Neural cell (in vitro differentiated cells): ENCODE results near the gene PKP1. TPM values are rescaled to one million over a fixed set of nuclear protein-coding genes. Genes with fewer than 3 reads are reported as not detected.

Experiments used
- H2AFZ ChIP-seq: fragments of 200-600, 300-800 bp; sonication (generic), shearing (Covaris generic); 2 replicates; pipeline ENCODE4 v1.6.0; 2014; ENCODE audit warnings: low read depth, mild to moderate bottlenecking, antibody characterized with exemption, low read length, moderate library complexity
- H3F3A ChIP-seq: fragments of 200-600 bp; shearing (Covaris generic); 2 replicates; pipeline ENCODE4 v1.6.1; 2016; ENCODE audit warnings: mild to moderate bottlenecking, moderate library complexity, mixed read lengths, antibody characterized with exemption, low read length; ENCODE audit not compliant: insufficient read depth, poor library complexity, severe bottlenecking
- H3K27ac ChIP-seq: fragments of 200-600, 300-800 bp; sonication (generic), shearing (Covaris generic); 2 replicates; pipeline ENCODE4 v1.5.1; 2014; ENCODE audit warnings: mild to moderate bottlenecking, low read length, moderate library complexity
- H3K27me3 ChIP-seq: fragments of 300-800, 200-600 bp; sonication (generic), shearing (Covaris generic); 2 replicates; pipeline ENCODE4 v1.6.0; 2014; ENCODE audit warnings: mild to moderate bottlenecking, low read depth, low read length, moderate library complexity; ENCODE audit not compliant: insufficient read depth
- H3K36me3 ChIP-seq: fragments of 300-800, 200-600 bp; sonication (generic), shearing (Covaris generic); 2 replicates; pipeline ENCODE4 v1.5.1; 2014; ENCODE audit warnings: mild to moderate bottlenecking, antibody characterized with exemption, low read length, moderate library complexity; ENCODE audit not compliant: insufficient read depth
- H3K4me2 ChIP-seq: fragments of 300-800, 200-600 bp; sonication (generic), shearing (Covaris generic); 2 replicates; pipeline ENCODE4 v1.6.0; 2014; ENCODE audit warnings: mild to moderate bottlenecking, low read length
- H3K4me3 ChIP-seq: fragments of 300-800, 200-600 bp; sonication (generic), shearing (Covaris generic); 2 replicates; pipeline ENCODE4 v1.5.1; 2014; ENCODE audit warnings: mild to moderate bottlenecking, low read length, moderate library complexity
- H3K79me2 ChIP-seq: fragments of 200-600 bp; shearing (Covaris generic); replicated peaks from 2 replicates; pipeline ENCODE4 v1.6.0; 2014; ENCODE audit warnings: mild to moderate bottlenecking, low read length, moderate library complexity; ENCODE audit not compliant: insufficient read depth
- H3K9ac ChIP-seq: fragments of 300-800, 200-600 bp; sonication (generic), shearing (Covaris generic); 2 replicates; pipeline ENCODE4 v1.6.1; 2016; ENCODE audit warnings: mild to moderate bottlenecking, low read length, mixed read lengths
- H3K9me2 ChIP-seq: fragments of 200-600 bp; shearing (Covaris generic); 2 replicates; pipeline ENCODE4 v1.6.1; 2016; ENCODE audit warnings: mild to moderate bottlenecking, low read length, mixed read lengths; ENCODE audit not compliant: insufficient read depth
- H3K9me3 ChIP-seq: fragments of 200-600, 300-800 bp; sonication (generic), shearing (Covaris generic); 2 replicates; pipeline ENCODE4 v1.6.1; 2016; ENCODE audit warnings: mild to moderate bottlenecking, mixed run types, low read length, moderate library complexity, mixed read lengths
- H4K20me1 ChIP-seq: fragments of 200-600 bp; shearing (Covaris generic); 2 replicates; pipeline ENCODE4 v1.6.1; 2016; ENCODE audit warnings: mild to moderate bottlenecking, mixed run types; ENCODE audit not compliant: insufficient read depth
- CTCF ChIP-seq: fragments of 450-650 bp; IDR thresholded peaks from 2 replicates; pipeline ENCODE4 v1.5.1; 2014; ENCODE audit warnings: antibody characterized with exemption, mild to moderate bottlenecking, moderate library complexity; ENCODE audit not compliant: poor library complexity, severe bottlenecking
- EP300 ChIP-seq: fragments of 450-650 bp; conservative IDR thresholded peaks from 2 replicates; pipeline ENCODE4 v1.6.1; 2014; ENCODE audit warnings: antibody characterized with exemption, mild to moderate bottlenecking, moderate library complexity; ENCODE audit not compliant: poor library complexity, severe bottlenecking
- EZH2 ChIP-seq: fragments of 200-600, 300-800 bp; shearing (Covaris generic), sonication (generic); IDR thresholded peaks from 2 replicates; pipeline ENCODE4 v1.6.1; 2014; ENCODE audit warnings: antibody characterized with exemption, low read length, borderline replicate concordance, mild to moderate bottlenecking; ENCODE audit not compliant: insufficient read depth, poor library complexity, severe bottlenecking
- MXI1 ChIP-seq: fragments of 450-650 bp; conservative IDR thresholded peaks from 2 replicates; pipeline ENCODE4 v1.6.1; 2014; ENCODE audit warnings: antibody characterized with exemption, mild to moderate bottlenecking; ENCODE audit not compliant: poor library complexity, severe bottlenecking
- POLR2AphosphoS5 ChIP-seq: IDR thresholded peaks from 2 replicates; pipeline ENCODE4 v1.6.1; 2012
- RAD21 ChIP-seq: fragments of 450-650 bp; conservative IDR thresholded peaks from 2 replicates; pipeline ENCODE4 v1.6.1; 2014; ENCODE audit warnings: antibody characterized with exemption, mild to moderate bottlenecking, moderate library complexity
- REST ChIP-seq: IDR thresholded peaks from 2 replicates; pipeline ENCODE4 v1.6.1; 2012; ENCODE audit warnings: borderline replicate concordance
- SMC3 ChIP-seq: fragments of 450-650 bp; conservative IDR thresholded peaks from 2 replicates; pipeline ENCODE4 v1.6.1; 2014; ENCODE audit warnings: antibody characterized with exemption, mild to moderate bottlenecking, moderate library complexity; ENCODE audit not compliant: poor library complexity
- TAF1 ChIP-seq: IDR thresholded peaks from 2 replicates; pipeline ENCODE4 v1.6.1; 2012; ENCODE audit warnings: low read depth
- polyA plus RNA-seq: library from polyadenylated mRNA; depleted of rRNA; stranded (reverse); fragments of >200 nt; gene quantifications from 2 replicates; pipeline ENCODE4 v1.2.3, GENCODE V29; 2014

PKP1 gene
- polyA plus RNA-seq, 1 donor from 2014 or later: not detected

- Histone ChIP-seq H3K36me3 (no peaks in the 10 kb centered on the region), H3K9ac (no peak overlapping the region), H3K4me3 (no peak overlapping the region), H2AFZ (no peak overlapping the region), H3K79me2 (no peaks in the 10 kb centered on the region), H3K27me3 (no peaks in the 10 kb centered on the region), H3K9me3 (no peaks in the 10 kb centered on the region), H3K9me2 (no peaks in the 10 kb centered on the region), H3F3A (no peaks in the 10 kb centered on the region), H4K20me1 (no peaks in the 10 kb centered on the region), H3K27ac (no peak overlapping the region), H3K4me2 (no peak overlapping the region)
- TF ChIP-seq EP300 (no peak), EZH2 (no peak), MXI1 (no peak), RAD21 (no peak), POLR2AphosphoS5 (no peak), TAF1 (no peak), REST (no peak), CTCF (no peak), SMC3 (no peak)
Measured at GRCh38 chr1:201253411-201253810, 29.9 kb upstream of the PKP1 start.

GRCh38 chr1:201253906-201254624 lies 29.2 kb upstream of the PKP1 start:
- H2AFZ ChIP-seq: no peak overlapping the region
- H3K4me3 ChIP-seq: no peak overlapping the region
- no peaks in the 10 kb centered on the region for H3K27me3 ChIP-seq
- H3F3A ChIP-seq: no peaks in the 10 kb centered on the region
- no peaks in the 10 kb centered on the region for H3K36me3 ChIP-seq
- H3K9ac ChIP-seq: no peak overlapping the region
- no peak for TF ChIP-seq MXI1
- no peak for TF ChIP-seq REST
- no peak for TF ChIP-seq EP300
- no peak for TF ChIP-seq POLR2AphosphoS5
- no peaks in the 10 kb centered on the region for H3K79me2 ChIP-seq
- no peaks in the 10 kb centered on the region for H3K9me2 ChIP-seq
- no peaks in the 10 kb centered on the region for H3K9me3 ChIP-seq
- H3K4me2 ChIP-seq: no peak overlapping the region
- no peaks in the 10 kb centered on the region for H4K20me1 ChIP-seq
- H3K27ac ChIP-seq: no peak overlapping the region
